Putamen (tissue), 1 donor: ENCODE results near the gene GET4.
"Not testable (repeated sequence)": the region's sequence is repeated elsewhere in the genome, so short reads cannot be mapped to it uniquely, and the experiment has no call there.

Experiments
- DNase-seq: peaks from one replicate; pipeline ENCODE4 v3.0.0-alpha.2; 2016; ENCODE audit warnings: low spot score

The GET4 gene

DNA sequence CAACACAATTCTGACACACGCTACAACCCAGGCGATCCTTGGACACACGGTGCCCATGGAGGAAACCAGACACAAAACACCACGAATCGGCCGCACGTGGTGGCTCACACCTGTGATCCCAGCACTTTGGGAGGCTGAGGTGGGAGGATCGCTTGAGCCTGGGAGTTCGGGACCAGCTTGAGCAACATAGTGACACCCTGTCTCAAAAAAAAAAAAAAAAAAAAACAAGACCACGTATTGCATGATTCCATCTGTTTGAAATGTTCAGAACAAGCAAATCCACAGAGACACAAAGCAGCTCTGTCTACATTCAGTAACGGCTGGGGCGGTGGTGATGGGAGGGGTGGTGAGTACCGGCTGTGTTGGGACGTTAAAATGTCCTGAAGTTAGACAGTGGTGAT, 53.0 kb downstream of the GET4 start:
- no peak for DNase-seq

DNA sequence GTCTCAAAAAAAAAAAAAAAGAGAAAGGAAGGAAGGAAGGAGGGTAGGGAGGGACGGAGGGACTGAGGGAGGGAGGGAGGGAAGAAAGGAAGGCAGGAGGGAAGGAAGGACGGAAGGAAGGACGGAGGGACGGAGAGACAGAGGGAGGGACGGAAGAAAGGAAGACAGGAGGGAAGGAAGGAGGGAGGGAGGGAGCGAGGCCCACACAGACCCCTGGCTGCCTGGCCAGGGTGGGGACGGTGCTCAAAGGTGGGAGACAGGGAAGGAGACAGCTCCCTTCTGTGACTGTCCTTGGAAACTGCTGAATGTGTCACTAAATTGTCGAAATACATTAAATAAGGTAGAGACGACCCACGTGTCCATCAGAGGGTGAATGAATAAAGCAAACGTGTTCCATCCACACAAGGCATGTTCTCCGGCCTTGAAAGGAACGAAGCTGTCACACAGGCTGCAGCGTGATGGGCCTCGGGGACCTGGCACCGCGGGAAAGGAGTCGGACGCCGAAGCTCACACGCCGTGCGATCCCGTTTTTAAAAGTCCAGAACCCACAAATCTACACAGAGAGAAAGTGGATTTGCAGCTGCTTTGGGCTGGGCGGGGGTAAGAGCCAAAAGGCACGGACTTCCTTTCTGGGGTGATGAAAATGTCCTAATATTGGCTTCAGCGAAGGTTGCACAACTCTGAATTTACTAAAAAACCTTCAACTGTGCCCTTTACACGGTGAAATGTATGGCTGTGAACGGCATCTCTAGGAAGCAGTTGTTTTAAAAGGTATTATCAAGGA, 54.8 kb downstream of the GET4 start:
- DNase-seq = no peak

DNA sequence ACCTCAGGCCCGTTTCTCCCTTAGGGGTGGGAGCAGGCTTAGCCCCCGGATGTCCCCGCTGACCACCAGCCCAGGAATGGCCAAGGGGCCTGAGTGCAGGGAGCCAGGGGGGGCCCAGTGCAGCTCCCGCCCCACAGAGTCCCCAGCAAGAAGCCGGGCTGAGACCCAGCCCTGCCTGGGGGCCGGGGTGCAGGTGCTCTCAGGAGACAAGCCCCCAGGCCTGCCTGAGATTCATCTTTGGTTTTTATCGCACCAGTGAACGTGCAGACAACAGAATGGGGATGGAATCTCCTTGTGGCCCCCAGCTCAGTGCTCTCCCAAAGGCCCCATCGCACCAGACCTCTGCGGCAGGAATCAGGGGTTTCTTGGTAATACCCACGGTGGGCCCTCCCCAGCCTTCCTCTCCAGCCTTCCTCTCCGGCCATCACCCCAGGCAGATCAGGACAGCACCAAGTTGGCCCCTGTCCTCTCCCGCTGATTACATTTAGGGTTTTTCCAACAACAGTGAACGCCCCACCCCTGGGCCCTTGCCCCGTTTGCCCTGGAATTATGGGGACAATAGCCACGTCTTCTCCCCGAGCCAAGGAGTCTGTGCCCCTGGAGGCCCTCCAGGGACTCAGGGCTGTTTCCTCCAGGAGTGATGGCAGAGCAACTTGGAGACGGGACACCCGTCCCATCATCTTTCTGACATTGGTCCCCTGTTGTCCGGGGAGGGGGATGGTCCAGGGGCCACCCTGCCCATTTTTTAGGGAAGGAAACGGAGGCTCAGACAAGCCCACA, 55.7 kb downstream of the GET4 start:
- DNase-seq = no peak

DNA sequence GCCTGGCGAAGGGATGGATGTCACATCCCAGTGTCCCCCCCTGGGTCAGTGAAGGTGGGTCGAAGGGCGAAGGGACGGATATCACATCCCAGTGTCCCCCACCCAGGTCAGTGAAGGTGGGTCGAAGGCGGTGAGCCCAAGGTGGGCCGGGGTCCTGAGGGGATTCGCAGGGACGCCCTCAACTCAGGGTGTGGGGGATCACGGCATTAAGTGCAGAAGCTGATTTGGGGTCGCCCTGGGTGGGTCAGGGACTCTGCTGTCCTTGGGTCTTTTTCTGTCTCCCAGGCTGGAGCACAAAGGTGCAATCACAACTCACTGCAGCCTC, 56.3 kb downstream of the GET4 start:
- no peak for DNase-seq

DNA sequence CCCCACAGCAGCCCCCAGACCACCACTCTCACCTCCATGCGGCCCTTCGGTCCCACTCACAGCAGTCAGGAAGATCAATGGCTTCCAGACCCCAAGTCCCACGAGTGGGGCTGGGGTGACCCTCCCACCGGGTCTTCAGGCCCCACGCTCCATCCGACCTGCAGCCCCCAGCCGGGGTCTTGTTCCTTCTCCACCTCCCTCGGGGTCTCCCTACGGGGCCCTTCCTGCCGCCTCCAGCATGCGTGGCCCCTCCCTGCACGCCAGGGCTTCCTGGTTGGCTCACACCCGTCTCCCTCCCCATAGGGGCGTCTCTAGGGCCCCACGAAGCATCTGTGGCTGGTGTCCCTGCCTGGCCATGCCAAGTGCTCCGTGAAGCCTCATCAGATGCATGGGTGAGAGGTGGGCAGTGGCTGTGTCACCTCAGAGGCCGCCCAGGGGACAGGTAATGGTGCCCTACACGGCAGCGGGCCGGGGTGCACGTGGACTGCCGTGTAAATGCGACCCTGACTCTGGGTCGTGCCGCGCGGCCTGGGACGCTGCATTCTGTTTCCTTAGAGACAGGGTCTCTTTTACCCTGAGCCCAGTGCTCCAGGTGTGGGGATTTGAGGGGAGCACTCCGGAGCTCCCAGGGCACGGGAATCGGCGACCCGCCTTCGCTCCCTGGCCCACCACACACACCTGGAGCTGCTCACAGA, 58.3 kb downstream of the GET4 start:
- DNase-seq = no peak

DNA sequence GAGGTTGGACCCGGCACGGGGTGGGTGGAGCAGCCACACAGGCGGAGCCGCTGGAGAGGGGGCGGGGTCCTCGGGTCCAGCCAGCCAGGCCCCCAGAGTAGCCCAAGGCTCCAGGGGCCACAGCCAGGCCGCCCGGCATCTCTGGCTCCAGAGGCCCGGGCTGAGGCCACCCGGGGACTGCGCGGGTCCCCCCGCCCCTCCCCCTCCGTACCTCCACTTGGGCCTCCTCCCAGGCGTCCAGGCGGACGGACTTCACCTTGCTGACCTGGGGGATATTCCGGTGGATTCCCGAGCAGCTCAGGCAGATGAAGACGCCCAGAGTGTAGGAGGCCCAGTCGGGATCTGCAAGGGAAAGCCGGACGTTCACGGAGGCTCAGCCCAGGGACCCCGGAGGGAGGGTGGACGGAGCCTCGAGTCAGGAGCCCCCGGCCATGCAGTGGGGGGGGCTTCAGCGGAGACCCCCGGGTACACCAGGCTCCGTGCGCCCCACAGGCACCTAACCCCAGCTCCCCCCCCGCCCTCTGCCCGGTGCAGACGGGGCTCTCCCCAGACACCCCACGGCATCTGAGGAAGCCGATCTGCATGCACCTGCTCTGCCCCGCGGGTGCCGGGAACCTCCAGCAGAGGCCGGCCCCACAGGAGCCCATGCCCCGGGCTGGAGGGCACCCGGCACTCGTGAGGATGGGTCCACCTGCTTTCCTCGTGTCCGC, 59.0 kb downstream of the GET4 start:
- DNase-seq = no peak

DNA sequence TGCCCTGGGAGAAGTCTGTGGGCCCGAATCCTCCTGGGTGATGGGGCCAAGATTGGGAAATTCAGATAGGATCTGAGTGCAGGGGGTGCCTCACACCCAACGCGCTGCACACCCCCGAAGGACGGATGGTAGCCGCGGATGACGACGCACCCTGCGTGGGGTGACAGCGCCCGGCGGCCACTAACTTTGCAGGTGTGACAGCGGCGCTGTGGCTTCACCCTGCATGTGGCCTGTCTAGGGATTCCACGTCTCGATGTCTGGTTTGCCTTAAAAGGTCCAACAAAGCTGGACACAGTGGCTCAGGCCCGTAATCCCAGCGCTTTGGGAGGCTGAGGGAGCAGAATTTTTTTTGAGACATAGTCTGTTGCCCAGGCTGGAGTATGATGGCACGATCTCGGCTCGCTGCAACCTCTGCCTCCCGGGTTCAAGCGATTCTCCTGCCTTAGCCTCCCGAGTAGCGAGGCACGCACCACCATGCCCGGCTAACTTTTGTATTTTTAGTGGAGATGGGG, 59.6 kb downstream of the GET4 start:
- no peak for DNase-seq

DNA sequence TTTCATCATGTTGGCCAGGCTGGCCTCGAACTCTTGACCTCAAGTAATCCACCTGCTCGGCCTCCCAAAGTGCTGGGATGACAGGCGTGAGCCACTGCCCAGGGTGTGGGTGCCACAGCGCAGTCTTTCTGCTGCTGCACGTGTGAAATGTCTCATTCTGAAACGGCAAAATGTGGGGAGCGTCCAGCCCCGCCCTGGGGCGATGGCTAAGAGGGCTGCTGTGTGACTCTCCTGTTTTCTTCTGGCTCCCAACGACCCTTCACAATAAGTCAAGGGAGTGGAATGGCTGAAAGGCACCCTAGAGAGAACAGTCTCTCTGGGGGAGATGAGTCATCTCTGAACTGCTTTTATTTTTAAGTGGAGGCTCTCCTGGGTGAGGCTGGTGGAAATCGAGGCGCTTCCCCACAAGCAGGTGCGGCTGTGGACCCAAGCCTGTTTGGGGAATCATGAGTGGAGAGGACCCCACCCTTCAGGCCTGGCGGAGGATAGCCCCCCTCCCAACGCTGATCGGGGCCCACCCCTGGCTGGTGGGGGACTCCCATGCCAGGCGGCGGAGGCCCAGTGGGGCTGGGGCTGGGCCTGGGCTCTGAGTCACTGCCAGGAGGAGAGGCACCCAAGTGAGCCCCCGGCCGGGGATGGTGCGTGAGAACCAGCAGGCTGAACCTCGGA, 60.2 kb downstream of the GET4 start:
- no peak for DNase-seq

DNA sequence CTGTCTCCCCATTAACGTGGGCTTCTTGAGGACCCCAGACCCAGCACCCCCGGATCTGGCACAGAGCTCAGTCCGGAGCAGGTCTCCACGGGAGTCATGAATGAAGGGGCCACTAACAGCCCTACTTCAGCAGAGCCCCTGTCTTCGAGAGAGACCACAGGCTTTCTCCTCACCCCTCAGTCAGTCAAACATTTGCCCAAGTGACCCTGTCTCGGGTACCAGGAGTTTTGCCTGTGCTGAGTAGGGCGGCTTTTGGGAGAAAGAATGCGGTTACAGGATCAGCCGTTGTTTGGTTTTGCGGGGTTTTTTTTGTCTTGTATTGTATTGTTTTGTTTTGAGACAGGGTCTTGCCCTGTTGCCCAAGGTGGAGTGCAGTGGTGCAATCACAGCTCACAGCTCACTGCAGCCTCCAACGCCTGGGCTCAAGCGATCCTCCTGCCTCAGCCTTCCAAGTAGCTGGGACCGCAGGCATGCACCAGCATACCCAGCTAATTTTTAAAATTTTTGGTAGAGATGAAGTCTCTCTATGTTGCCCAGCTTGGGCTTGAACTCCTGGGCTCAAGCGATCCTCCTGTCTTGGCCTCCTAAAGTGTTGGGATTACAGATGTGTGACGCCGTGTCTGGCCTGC, 61.6 kb downstream of the GET4 start:
- DNase-seq = no peak

DNA sequence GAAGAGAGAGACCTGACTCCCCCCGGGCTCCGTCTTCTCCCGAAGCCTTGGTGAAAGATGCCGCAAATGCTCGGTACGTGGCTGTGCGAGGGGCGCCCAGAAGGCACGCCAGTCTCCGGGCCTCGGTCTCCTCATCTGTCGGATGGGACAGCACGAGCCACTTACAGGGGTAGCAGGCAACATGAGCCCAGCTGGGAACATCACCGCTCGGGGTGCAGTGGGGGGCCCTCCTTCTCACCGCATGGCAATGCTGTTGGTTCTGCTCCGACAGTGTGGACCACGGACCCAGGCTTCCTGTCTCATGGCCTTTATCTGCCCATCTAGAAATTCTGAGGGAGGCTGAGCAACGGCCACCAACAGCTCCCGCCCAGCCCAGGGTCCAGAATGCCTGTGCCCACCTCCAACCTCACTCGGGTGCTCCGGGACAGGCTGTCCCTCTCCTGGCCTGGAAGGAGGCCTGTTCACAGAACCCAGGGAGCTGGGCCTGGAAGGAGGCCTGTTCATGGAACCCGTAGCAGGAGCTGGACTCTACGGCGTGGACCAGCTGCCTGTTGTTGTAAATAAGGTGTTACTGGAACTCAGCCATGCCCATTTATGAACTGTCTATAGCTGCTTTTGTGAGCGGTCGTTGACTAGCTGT, 62.3 kb downstream of the GET4 start:
- DNase-seq = no peak

DNA sequence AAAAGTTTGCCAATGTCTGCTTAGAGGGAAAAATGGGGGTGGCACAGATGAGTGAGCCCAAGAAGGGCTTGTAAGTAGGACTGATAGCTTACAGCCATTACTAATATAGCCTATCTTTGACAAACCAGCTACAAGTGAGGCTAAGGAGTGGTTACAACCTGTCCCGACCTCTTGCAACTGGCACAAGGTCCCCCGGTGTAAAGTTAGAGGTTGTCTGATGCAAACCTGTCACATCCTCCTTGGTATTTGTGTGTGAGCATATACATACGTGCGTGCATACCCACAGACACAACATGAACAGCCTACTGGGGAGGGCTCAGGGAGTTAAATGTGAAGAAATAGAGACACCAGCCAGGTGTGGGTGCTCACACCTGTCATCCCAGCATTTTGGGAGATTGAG, 63.5 kb downstream of the GET4 start:
- no peak for DNase-seq

DNA sequence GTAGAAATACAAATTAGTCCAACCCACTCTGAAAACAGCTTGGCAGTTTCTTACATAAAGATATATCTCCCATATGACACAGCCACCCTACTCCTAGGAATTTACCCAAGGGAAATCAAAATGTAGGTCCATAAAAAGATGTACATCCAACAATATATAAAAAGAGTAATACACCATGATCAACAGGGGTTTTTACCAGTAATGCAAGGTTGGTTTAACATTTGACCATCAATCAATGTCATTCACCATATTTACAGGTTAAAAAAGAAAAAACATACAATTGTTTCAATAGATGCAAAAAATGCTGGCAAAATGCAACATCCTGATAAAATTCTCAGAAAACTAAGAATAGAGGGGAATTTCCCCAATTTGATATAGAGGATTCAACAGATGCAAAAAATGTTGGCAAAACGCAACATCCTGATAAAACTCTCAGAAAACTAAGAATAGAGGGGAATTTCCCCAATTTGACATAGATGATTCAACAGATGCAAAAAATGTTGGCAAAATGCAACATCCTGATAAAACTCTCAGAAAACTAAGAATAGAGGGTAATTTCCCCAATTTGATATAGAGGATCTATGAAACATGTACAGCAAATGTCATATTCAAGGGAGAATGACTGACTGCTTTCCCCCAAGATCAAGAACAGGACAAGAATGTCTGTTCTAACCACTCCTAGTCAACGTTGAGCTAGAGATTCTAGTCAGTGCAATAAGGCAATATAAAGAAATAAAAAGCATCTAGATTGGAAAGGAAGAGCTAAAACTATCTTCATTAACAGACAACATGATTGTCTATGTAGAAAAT, 64.5 kb downstream of the GET4 start:
- DNase-seq = no peak

DNA sequence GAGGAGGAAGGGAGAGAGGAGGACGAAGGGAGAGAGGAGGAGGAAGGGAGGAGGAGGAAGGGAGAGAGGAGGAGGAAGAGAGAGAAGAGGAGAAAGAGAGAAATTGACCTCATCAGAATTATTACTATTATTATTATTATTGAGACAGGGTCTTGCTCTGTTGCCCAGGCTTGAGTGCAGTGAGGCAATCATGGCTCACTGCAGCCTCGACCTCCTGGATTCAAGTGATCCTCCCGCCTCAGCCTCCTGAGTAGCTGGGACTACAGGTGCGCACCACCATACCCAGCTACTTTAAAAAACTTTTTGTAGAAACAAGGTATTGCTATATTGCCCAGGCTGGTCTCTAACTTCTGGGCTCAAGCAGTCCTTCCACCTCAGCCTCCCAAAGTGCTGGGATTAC, 67.4 kb downstream of the GET4 start:
- not testable (repeated sequence) for DNase-seq

DNA sequence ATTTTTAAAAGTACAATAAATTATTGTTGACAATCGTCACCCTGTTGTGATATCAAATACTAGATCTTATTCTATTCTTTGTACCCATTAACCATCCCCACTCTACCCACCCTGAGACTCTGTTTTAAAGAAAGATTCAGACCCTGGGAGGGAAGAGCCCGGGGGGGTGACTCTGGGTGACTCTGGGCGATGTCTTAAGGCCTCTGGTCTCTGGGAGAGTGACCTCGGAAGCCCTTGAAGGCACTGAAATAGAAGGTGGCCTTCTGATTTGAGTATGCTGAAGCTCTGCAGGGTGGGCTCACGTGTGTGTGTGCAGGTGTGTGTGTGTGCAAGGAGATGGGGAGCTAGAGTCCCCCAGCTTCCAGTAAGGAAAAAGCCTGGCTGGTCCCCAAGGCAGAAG, 68.4 kb downstream of the GET4 start:
- no peak for DNase-seq

DNA sequence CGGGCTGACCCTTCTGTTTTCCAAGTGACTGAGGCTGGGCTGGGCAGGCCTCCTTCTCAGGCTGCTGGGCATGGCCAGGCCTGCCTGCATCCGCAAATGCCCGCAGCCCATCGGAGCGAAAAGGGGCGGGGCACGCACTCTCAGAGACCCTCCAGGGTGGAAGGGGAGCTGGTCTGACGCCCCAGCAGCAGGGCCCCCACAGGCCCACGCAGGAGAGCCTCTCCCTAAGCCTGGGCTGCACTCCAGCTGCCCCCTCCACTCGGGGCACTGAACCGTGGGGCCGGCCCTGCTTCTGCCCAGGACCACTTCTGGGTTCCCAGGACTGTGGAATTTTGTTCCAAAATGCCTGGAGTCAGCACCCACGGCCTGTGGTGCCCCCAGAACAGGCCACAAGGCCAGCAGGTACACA, 68.8 kb downstream of the GET4 start:
- no peak for DNase-seq

DNA sequence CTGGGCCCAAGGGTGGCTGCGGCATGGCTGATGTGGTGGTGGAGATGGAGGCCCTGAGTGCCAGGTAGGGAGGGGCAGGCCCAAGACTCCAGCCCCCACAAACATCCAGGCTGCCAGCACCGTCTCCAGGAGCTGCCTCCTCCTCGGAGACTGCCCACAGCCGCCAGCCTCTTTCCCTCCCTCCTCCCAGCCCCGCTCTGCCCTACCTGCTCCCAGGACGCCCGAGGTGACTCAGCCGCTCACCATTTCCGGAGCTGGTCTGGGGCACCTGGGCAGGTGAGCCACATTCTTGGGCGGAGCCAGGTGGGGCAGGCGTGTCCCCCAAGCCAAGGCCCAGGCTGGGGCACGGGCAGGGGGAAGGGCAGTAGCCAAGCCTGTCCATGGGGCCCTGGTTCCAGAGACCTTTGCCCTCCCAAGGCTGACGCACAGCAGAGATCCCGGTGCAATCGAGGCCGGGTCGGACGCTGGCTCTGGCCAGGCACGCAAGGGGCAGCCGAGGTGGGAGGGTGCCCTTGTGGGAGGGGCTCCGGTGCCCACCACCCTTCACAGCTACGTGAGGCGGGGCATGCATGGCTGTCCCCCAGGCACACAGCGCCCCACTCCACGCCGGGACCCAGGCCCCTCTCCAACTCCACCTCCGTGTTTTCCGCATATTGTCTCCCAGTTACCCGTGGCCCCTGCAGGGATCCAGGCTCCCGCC, 69.4 kb downstream of the GET4 start:
- DNase-seq = no peak
